22Rv1 (cell line): ENCODE data around the gene MIS18BP1.
"Not testable (repeated sequence)": the region's sequence is repeated elsewhere in the genome, so short reads cannot be mapped to it uniquely, and the experiment has no call there.

ENCODE experiments used
- H3K27ac ChIP-seq: fragments of 450-650 bp; 2 replicates; pipeline ENCODE4 v1.5.1; 2017
- ZFX ChIP-seq: fragments of 450-650 bp; IDR thresholded peaks from 2 replicates; pipeline ENCODE4 v1.6.1; 2017; ENCODE audit warnings: antibody characterized with exemption, borderline replicate concordance
- TF ChIP-seq, protein P1 (sequence below): fragments of 450-650 bp; IDR thresholded peaks from 2 replicates; pipeline ENCODE4 v1.5.1; 2017; ENCODE audit warnings: mild to moderate bottlenecking

Gene MIS18BP1

DNA sequence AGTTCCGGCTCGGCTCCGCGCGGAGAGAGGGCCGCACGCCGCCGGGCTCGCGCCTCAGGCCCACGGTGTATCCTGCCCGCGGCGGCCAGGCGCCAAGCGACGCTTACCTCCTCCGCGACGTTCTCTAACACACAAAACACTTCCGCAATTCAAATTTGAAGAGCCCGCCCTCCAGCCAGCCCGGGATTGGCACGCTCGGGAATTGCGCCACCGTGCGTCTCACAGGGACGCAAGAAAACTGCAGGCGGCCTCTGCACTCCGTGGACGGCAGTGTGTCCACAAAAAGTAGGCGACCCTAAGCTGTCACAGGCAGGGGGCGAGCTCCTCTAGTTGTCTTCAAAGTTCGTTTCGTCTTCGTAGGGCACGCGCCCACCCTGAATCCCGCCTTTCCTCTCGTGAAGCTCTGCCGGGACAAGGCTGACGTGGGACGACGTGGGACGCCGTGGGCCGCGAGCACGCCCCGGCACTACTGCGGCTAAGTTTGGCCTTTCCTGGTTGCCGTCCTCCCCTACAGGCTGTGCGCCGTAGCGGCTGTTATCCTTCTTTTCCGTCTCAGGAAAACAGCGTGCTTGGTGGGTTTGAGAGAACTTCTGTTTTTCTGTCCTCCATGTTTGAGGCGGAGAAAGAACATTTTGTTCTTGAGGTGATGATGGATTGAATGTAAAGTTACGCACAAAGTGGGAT is at the start of gene MIS18BP1:
TSS of gene MIS18BP1 (minus strand) at position 133 of the 684 bp plus-strand sequence. CDS start 5,916 bp downstream, outside the sequence.
- no peak for TF ChIP-seq ZFX
- TF ChIP-seq, protein P1, sequence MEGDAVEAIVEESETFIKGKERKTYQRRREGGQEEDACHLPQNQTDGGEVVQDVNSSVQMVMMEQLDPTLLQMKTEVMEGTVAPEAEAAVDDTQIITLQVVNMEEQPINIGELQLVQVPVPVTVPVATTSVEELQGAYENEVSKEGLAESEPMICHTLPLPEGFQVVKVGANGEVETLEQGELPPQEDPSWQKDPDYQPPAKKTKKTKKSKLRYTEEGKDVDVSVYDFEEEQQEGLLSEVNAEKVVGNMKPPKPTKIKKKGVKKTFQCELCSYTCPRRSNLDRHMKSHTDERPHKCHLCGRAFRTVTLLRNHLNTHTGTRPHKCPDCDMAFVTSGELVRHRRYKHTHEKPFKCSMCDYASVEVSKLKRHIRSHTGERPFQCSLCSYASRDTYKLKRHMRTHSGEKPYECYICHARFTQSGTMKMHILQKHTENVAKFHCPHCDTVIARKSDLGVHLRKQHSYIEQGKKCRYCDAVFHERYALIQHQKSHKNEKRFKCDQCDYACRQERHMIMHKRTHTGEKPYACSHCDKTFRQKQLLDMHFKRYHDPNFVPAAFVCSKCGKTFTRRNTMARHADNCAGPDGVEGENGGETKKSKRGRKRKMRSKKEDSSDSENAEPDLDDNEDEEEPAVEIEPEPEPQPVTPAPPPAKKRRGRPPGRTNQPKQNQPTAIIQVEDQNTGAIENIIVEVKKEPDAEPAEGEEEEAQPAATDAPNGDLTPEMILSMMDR: peak; percentile 91

GRCh38 chr14:45298423-45299117 is 45.6 kb upstream of the MIS18BP1 start:
- no peak overlapping the region for H3K27ac ChIP-seq
- TF ChIP-seq, protein P1: no peak
- no peak for TF ChIP-seq ZFX

More for the DNA sequence above, at the start of gene MIS18BP1:
- H3K27ac ChIP-seq: peak within 1 kb of the TSS; percentile 97

- not testable (repeated sequence) for H3K27ac ChIP-seq
Measured at GRCh38 chr14:45294796-45295195, 41.8 kb upstream of the MIS18BP1 start.

DNA sequence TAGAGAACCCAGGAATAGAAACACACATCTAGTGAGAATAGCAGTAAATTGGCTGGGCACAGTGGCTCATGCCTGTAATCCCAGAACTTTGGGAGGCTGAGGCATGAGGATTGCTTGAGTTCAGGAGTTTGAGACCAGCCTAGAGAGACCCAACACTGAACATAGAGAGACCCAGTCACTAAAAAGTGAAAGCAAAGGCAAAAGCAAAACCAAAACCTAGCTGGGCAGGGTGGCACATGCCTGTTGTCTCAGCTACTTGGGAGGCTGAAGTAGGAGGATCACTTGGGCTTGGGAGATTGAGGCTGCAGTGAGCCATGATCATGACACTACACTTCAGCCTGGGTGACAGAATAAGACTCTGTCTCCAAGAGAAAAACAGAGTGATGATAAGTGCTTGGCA is 37.5 kb upstream of the MIS18BP1 start:
- TF ChIP-seq ZFX: no peak
- TF ChIP-seq, protein P1: no peak
- H3K27ac ChIP-seq: no peak overlapping the region

GRCh38 chr14:45287610-45288009 is 34.6 kb upstream of the MIS18BP1 start:
- no peak overlapping the region for H3K27ac ChIP-seq
- TF ChIP-seq, protein P1: no peak; the same call in 1 of the 2 replicates
- TF ChIP-seq ZFX: no peak

- TF ChIP-seq, protein P1: peak; percentile 50
- TF ChIP-seq ZFX: no peak
- no peak overlapping the region for H3K27ac ChIP-seq
Measured at GRCh38 chr14:45284802-45285201, 31.8 kb upstream of the MIS18BP1 start.

- H3K27ac ChIP-seq: not testable (repeated sequence)
Measured at GRCh38 chr14:45281731-45282400, 28.9 kb upstream of the MIS18BP1 start.
